HL-60 (cell line): ENCODE data around the gene SORCS2.

Source experiments
- GABPA ChIP-seq: IDR thresholded peaks from 2 replicates; pipeline ENCODE4 v1.6.1; 2012; ENCODE audit warnings: low read depth
- POLR2AphosphoS5 ChIP-seq: IDR thresholded peaks from 2 replicates; pipeline ENCODE4 v1.6.1; 2012; ENCODE audit warnings: low read depth
- TF ChIP-seq, protein P1 (sequence below): IDR thresholded peaks from one replicate; pipeline ENCODE4 v1.5.1; 2011; ENCODE audit warnings: low read length, control low read depth, inconsistent platforms; ENCODE audit not compliant: insufficient read depth

GRCh38 chr4:7169134-7169533 lies 23.2 kb upstream of the SORCS2 start:
- TF ChIP-seq, protein P1, sequence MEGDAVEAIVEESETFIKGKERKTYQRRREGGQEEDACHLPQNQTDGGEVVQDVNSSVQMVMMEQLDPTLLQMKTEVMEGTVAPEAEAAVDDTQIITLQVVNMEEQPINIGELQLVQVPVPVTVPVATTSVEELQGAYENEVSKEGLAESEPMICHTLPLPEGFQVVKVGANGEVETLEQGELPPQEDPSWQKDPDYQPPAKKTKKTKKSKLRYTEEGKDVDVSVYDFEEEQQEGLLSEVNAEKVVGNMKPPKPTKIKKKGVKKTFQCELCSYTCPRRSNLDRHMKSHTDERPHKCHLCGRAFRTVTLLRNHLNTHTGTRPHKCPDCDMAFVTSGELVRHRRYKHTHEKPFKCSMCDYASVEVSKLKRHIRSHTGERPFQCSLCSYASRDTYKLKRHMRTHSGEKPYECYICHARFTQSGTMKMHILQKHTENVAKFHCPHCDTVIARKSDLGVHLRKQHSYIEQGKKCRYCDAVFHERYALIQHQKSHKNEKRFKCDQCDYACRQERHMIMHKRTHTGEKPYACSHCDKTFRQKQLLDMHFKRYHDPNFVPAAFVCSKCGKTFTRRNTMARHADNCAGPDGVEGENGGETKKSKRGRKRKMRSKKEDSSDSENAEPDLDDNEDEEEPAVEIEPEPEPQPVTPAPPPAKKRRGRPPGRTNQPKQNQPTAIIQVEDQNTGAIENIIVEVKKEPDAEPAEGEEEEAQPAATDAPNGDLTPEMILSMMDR = no peak
- TF ChIP-seq POLR2AphosphoS5 (no peak), GABPA (no peak)
